Measurements from ENCODE around the gene DAB2IP.

The DAB2IP gene

DNA sequence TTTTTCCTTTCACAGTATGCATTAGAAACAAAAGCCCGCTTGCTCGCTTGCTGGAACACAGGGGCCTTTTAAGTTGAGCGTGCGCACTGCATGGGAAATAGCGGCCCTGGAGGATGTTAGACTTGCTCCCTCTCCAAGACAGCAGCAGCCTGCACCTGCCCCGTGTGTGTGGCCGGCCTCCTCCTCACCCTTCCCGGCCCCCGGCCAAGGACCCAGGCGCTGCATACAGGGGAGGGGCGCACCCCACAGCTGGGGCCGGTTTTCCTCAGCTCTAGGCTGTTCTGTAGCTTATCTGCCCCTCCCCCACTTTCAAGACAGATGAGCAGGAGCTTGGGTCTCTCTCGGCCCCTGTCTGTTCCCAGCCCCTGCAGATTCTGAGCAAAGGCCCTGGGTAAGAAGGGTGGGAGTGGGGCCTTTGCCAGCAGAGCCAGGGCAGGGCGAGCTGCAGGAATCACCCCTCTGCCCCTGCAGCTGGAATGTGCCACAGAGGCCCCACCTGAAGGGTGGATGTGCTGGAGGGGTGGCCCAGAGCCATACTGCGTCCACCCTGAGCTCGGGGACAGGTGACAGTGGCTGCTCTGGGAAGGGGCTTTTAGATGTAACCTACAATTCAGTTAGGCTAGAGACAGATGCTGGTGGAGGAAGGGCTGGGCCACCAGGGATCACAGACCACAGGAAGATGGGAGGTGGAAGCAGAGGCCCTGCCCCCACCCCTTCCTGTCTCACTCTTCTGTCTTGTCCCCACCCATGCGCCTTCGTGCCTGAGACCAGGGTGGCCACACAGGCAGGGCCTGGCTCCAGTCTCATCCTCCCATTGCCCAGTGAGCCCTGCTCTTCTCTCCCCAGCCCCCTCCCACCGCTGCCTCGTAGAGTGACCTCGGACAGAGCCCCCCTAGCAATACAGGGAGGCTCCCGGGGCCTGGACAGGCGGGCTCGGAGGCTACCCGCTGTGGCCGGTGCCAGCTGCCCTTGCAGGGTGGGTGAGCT lies 132.4 kb downstream of the DAB2IP start:
- Histone ChIP-seq H3K36me3 (ENCODE audit: control insufficient read depth in 2 of 2, insufficient read depth in 1 of 2, low read length in 2 of 2) (peaks cover 0 to 42% of the 10 kb centered on the region in 2 experiments; a peak in 1 of 3 replicates), H3K27ac (ENCODE audit: extremely low read depth, low read depth, low read length) (no peak overlapping the region), H3K9me3 (ENCODE audit: control insufficient read depth, insufficient read depth, low read depth, low read length) (no peaks in the 10 kb centered on the region), H3K4me3 (ENCODE audit: low read depth, low read length) (no peak overlapping the region), H3K4me1 (ENCODE audit: control insufficient read depth, insufficient read depth, low read length) (no peaks in the 10 kb centered on the region)
- CTCF ChIA-PET: interaction anchor here (0.6 kb wide), 2 partner anchors 207 to 335 kb away, joined by 3 read pairs; no protein-coding TSS in a partner anchor
- POLR2A ChIA-PET: interaction anchor here (0.6 to 0.7 kb wide), 2 partner anchors 10 to 36 kb away, joined by 3 to 4 read pairs; no protein-coding TSS in a partner anchor
- TF ChIP-seq ZNF341 (tag by site-specific recombination; IDR thresholded peaks at IDR 0.05; ENCODE audit: low read depth): peak; percentile 58; the same call in 1 of the 2 replicates
- no peak for TF ChIP-seq ZNF654 (tag by site-specific recombination; IDR thresholded peaks at IDR 0.05; ENCODE audit: low read depth)
- no peak for TF ChIP-seq ZNF585B (tag by site-specific recombination; IDR thresholded peaks at IDR 0.05)
- no peak for TF ChIP-seq ZNF555 (tag by site-specific recombination; conservative IDR thresholded peaks at IDR 0.05)
- TF ChIP-seq SP2 (tag by site-specific recombination; IDR thresholded peaks at IDR 0.05): 0 out of 2 replicates have a peak, but pooled peaks have one; percentile 8

DNA sequence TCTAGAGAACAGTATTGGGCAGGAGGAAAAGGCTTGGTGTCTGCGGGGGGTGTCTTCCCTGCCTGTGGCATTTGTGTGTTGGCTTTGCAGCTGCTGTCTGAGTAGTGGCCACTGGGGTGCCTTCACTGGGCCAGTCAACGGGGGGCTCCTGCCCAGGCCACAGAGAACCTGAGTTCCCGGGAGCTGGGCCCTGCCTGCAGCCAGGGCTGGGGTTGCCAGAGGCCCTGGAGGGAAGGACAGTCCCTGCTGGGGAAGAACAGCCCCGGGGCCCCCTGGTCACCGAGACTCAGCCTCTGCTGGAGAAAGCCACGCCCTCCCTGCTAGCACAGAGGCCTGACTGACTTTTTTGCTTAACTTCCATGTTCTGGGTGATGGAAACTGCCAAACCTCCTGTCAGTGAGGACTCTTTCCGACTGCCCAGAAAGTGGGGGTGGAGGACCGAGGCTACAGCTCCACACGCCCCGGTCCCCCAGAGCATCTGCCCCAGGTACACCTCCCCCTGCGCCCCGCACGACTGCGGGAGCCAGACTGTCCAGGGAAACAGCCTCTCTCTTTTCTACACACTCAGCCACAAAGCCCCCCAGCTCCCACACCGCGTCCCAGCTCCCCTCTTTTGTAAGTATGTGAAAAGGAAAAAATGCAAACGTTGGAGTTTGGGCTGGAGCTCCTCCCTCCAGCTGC lies 133.4 kb downstream of the DAB2IP start:
- no peaks in the 10 kb centered on the region for H3K4me1 ChIP-seq (ENCODE audit: control insufficient read depth, insufficient read depth, low read length)
- POLR2A ChIA-PET: no interaction called here
- H3K27ac ChIP-seq (ENCODE audit: extremely low read depth, low read depth, low read length): no peak overlapping the region
- TF ChIP-seq ZIC2 (tag by site-specific recombination; IDR thresholded peaks at IDR 0.05): peak; percentile 95
- no peak for TF ChIP-seq ZSCAN30 (tag by site-specific recombination; IDR thresholded peaks at IDR 0.05)
- TF ChIP-seq ZSCAN16 (tag by site-specific recombination; IDR thresholded peaks at IDR 0.05): no peak
- TF ChIP-seq ZNF302 (tag by site-specific recombination; IDR thresholded peaks at IDR 0.05; ENCODE audit: low read depth): no peak
- TF ChIP-seq ZNF707 (tag by site-specific recombination; IDR thresholded peaks at IDR 0.05): no peak
- TF ChIP-seq ZNF274 (IDR thresholded peaks at IDR 0.05; ENCODE audit: low read length): no peak
- no peak for TF ChIP-seq ZNF274 (tag by site-specific recombination; IDR thresholded peaks at IDR 0.05; ENCODE audit: borderline replicate concordance)
- no peak for TF ChIP-seq SP3 (tag by site-specific recombination; IDR thresholded peaks at IDR 0.05)
- TF ChIP-seq, protein P1, sequence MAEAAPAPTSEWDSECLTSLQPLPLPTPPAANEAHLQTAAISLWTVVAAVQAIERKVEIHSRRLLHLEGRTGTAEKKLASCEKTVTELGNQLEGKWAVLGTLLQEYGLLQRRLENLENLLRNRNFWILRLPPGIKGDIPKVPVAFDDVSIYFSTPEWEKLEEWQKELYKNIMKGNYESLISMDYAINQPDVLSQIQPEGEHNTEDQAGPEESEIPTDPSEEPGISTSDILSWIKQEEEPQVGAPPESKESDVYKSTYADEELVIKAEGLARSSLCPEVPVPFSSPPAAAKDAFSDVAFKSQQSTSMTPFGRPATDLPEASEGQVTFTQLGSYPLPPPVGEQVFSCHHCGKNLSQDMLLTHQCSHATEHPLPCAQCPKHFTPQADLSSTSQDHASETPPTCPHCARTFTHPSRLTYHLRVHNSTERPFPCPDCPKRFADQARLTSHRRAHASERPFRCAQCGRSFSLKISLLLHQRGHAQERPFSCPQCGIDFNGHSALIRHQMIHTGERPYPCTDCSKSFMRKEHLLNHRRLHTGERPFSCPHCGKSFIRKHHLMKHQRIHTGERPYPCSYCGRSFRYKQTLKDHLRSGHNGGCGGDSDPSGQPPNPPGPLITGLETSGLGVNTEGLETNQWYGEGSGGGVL (tag by site-specific recombination; IDR thresholded peaks at IDR 0.05): no peak
- no peak for TF ChIP-seq ZNF366 (tag by site-specific recombination; conservative IDR thresholded peaks at IDR 0.05)
- no peak for TF ChIP-seq ZNF121 (tag by site-specific recombination; IDR thresholded peaks at IDR 0.05)
- TF ChIP-seq GLIS1 (tag by site-specific recombination; IDR thresholded peaks at IDR 0.05): peak; percentile 46
- TF ChIP-seq ZNF140 (tag by site-specific recombination; IDR thresholded peaks at IDR 0.05): no peak
- H3K4me3 ChIP-seq (ENCODE audit: low read depth, low read length): no peak overlapping the region
- H3K9me3 ChIP-seq (ENCODE audit: control insufficient read depth, insufficient read depth, low read depth, low read length): no peaks in the 10 kb centered on the region
- peaks cover 0 to 37% of the 10 kb centered on the region in 2 experiments; a peak in 1 of 3 replicates for H3K36me3 ChIP-seq (ENCODE audit: control insufficient read depth in 2 of 2, insufficient read depth in 1 of 2, low read length in 2 of 2)
- CTCF ChIA-PET: interaction anchor here (0.6 to 1.1 kb wide), 2 partner anchors 98 to 208 kb away, joined by 3 to 4 read pairs; no protein-coding TSS in a partner anchor
